Stimulated activated naive B cell treated with anti-CD40 and anti-IgM and Interleukin-4, amounts not matched to agents 10 μg/mL and 1 μg/mL and 100 μg/mL, for 72 hours (primary cell): ENCODE data around the gene TMEM190.
"Not testable (repeated sequence)": the region's sequence is repeated elsewhere in the genome, so short reads cannot be mapped to it uniquely, and the experiment has no call there.

Source experiments
- ATAC-seq, 2 donors: fragments of 150-1000 bp; cut with Tn5 transposase; replicated peaks; 2 replicates each; pipeline ENCODE4 v1.10.0; 2021; ENCODE audit warnings: moderate library complexity in 1 of 2
- DNase-seq: peaks from one replicate; pipeline ENCODE4 v3.0.0; 2021
- H3K27ac Mint-ChIP-seq: one replicate; pipeline ENCODE4 v1.8.0; 2022; ENCODE audit warnings: mild to moderate bottlenecking, mixed read lengths
- H3K27me3 Mint-ChIP-seq, 2 donors: one replicate each; pipeline ENCODE4 v1.8.0; 2022; ENCODE audit warnings: mixed read lengths in 2 of 2
- H3K36me3 Mint-ChIP-seq, 2 donors: one replicate each; pipeline ENCODE4 v1.8.0; 2022; ENCODE audit warnings: mixed read lengths in 2 of 2, mild to moderate bottlenecking in 1 of 2
- H3K4me1 Mint-ChIP-seq, 2 donors: one replicate each; pipeline ENCODE4 v1.8.0; 2022; ENCODE audit warnings: mixed read lengths in 2 of 2, mild to moderate bottlenecking in 1 of 2
- H3K4me3 Mint-ChIP-seq, 2 donors: one replicate each; pipeline ENCODE4 v1.8.0; 2022; ENCODE audit warnings: mild to moderate bottlenecking in 2 of 2, mixed read lengths in 2 of 2, moderate library complexity in 1 of 2
- H3K9me3 Mint-ChIP-seq, 2 donors: one replicate each; pipeline ENCODE4 v1.8.0; 2022; ENCODE audit warnings: mixed read lengths in 2 of 2, mild to moderate bottlenecking in 1 of 2

Gene TMEM190

GRCh38 chr19:55405638-55406037 is 29.0 kb downstream of the TMEM190 start:
- no peaks in the 10 kb centered on the region for H3K27me3 Mint-ChIP-seq
- peaks cover 28 to 45% of the 10 kb centered on the region in 2 donors for H3K36me3 Mint-ChIP-seq
- peak overlapping the region in 1 of 2 donors; percentile 96 for H3K4me3 Mint-ChIP-seq
- peak overlapping the region; percentile 75 for H3K27ac Mint-ChIP-seq
- ATAC-seq (no peak), DNase-seq (no peak)
- H3K9me3 Mint-ChIP-seq: peaks cover 4 to 11% of the 10 kb centered on the region in 2 donors
- H3K4me1 Mint-ChIP-seq: peaks cover 22 to 36% of the 10 kb centered on the region in 2 donors

GRCh38 chr19:55406091-55406825 is 29.6 kb downstream of the TMEM190 start:
- H3K27me3 Mint-ChIP-seq: no peaks in the 10 kb centered on the region
- H3K9me3 Mint-ChIP-seq: peaks cover 4 to 11% of the 10 kb centered on the region in 2 donors
- H3K4me1 Mint-ChIP-seq: peaks cover 22 to 36% of the 10 kb centered on the region in 2 donors
- ATAC-seq: no peak
- peaks cover 25 to 41% of the 10 kb centered on the region in 2 donors for H3K36me3 Mint-ChIP-seq
- DNase-seq: no peak
- peak overlapping the region; percentile 96 for H3K4me3 Mint-ChIP-seq
- H3K27ac Mint-ChIP-seq: peak overlapping the region; percentile 100

GRCh38 chr19:55406826-55407549 is 30.4 kb downstream of the TMEM190 start:
- Mint-ChIP-seq H3K4me1 (peaks cover 22 to 36% of the 10 kb centered on the region in 2 donors), H3K27me3 (no peaks in the 10 kb centered on the region), H3K4me3 (peak overlapping the region; percentile 96), H3K9me3 (peaks cover 4 to 11% of the 10 kb centered on the region in 2 donors), H3K36me3 (peaks cover 22 to 37% of the 10 kb centered on the region in 2 donors), H3K27ac (peak overlapping the region; percentile 100)
- DNase-seq: no peak
- ATAC-seq: peak; percentile 10 to 11

- Mint-ChIP-seq H3K4me1 (peaks cover 22 to 36% of the 10 kb centered on the region in 2 donors), H3K36me3 (peaks cover 22 to 34% of the 10 kb centered on the region in 2 donors), H3K9me3 (peaks cover 4 to 11% of the 10 kb centered on the region in 2 donors), H3K4me3 (peak within 1 kb of the TSS; percentile 96), H3K27ac (peak within 1 kb of the TSS; percentile 100)
- H3K27me3 Mint-ChIP-seq, DNase-seq: not testable (repeated sequence)
- peak; percentile 11 to 74 for ATAC-seq
Measured at GRCh38 chr19:55407550-55407799, 30.8 kb downstream of the TMEM190 start, which contains the start of gene UBE2S. UBE2S (minus strand) TSS chr19:55407788; CDS start chr19:55407589, 199 bp downstream.

- Mint-ChIP-seq H3K4me1 (peaks cover 22 to 33% of the 10 kb centered on the region in 2 donors), H3K27me3 (no peaks in the 10 kb centered on the region), H3K36me3 (peaks cover 19 to 30% of the 10 kb centered on the region in 2 donors), H3K9me3 (peaks cover 4 to 11% of the 10 kb centered on the region in 2 donors), H3K27ac (peak overlapping the region; percentile 100), H3K4me3 (peak overlapping the region; percentile 96)
- DNase-seq (peak; percentile 98), ATAC-seq (peak; percentile 91 to 93)
Measured at GRCh38 chr19:55407800-55408532, 31.3 kb downstream of the TMEM190 start.

GRCh38 chr19:55408533-55408872 is 31.9 kb downstream of the TMEM190 start:
- Mint-ChIP-seq H3K4me3 (peak overlapping the region; percentile 96), H3K9me3 (peaks cover 4 to 11% of the 10 kb centered on the region in 2 donors), H3K27me3 (no peaks in the 10 kb centered on the region), H3K4me1 (peaks cover 21 to 28% of the 10 kb centered on the region in 2 donors), H3K36me3 (peaks cover 16 to 25% of the 10 kb centered on the region in 2 donors), H3K27ac (peak overlapping the region; percentile 100)
- ATAC-seq (no peak), DNase-seq (no peak)

- ATAC-seq, H3K27me3 Mint-ChIP-seq, DNase-seq: not testable (repeated sequence)
- H3K4me3 Mint-ChIP-seq: peak overlapping the region in 1 of 2 donors; percentile 96
- peaks cover 21 to 27% of the 10 kb centered on the region in 2 donors for H3K4me1 Mint-ChIP-seq
- H3K27ac Mint-ChIP-seq: peak overlapping the region; percentile 100
- H3K9me3 Mint-ChIP-seq: peaks cover 4 to 11% of the 10 kb centered on the region in 2 donors
- peaks cover 16 to 25% of the 10 kb centered on the region in 2 donors for H3K36me3 Mint-ChIP-seq
Measured at GRCh38 chr19:55409179-55409578, 32.6 kb downstream of the TMEM190 start.

- H3K36me3 Mint-ChIP-seq: peaks cover 16 to 25% of the 10 kb centered on the region in 2 donors
- no peak for ATAC-seq
- H3K27ac Mint-ChIP-seq: no peak overlapping the region
- peaks cover 0 to 7% of the 10 kb centered on the region in 2 donors for H3K27me3 Mint-ChIP-seq
- H3K4me3 Mint-ChIP-seq: no peak overlapping the region
- peaks cover 4 to 11% of the 10 kb centered on the region in 2 donors for H3K9me3 Mint-ChIP-seq
- DNase-seq: no peak
- H3K4me1 Mint-ChIP-seq: peaks cover 21 to 27% of the 10 kb centered on the region in 2 donors
Measured at GRCh38 chr19:55410168-55410567, 33.5 kb downstream of the TMEM190 start.

GRCh38 chr19:55418185-55418584 is 41.6 kb downstream of the TMEM190 start:
- H3K4me1 Mint-ChIP-seq: no peaks in the 10 kb centered on the region
- DNase-seq: no peak
- H3K9me3 Mint-ChIP-seq: no peaks in the 10 kb centered on the region
- ATAC-seq: peak; percentile 64 to 86
- H3K4me3 Mint-ChIP-seq: no peak overlapping the region
- H3K27ac Mint-ChIP-seq: no peak overlapping the region
- H3K27me3 Mint-ChIP-seq: peaks cover 13 to 15% of the 10 kb centered on the region in 2 donors
- no peaks in the 10 kb centered on the region for H3K36me3 Mint-ChIP-seq

GRCh38 chr19:55419103-55419502 is 42.5 kb downstream of the TMEM190 start:
- DNase-seq (no peak), ATAC-seq (no peak)
- Mint-ChIP-seq H3K27me3 (peaks cover 11 to 13% of the 10 kb centered on the region in 2 donors), H3K9me3 (no peaks in the 10 kb centered on the region), H3K36me3 (no peaks in the 10 kb centered on the region), H3K27ac (no peak overlapping the region), H3K4me3 (no peak overlapping the region), H3K4me1 (no peaks in the 10 kb centered on the region)

- Mint-ChIP-seq H3K36me3 (no peaks in the 10 kb centered on the region), H3K27me3 (peaks cover 10 to 17% of the 10 kb centered on the region in 2 donors), H3K9me3 (no peaks in the 10 kb centered on the region), H3K27ac (no peak overlapping the region), H3K4me3 (no peak overlapping the region), H3K4me1 (no peaks in the 10 kb centered on the region)
- DNase-seq (no peak), ATAC-seq (no peak)
Measured at GRCh38 chr19:55419624-55420236, 43.1 kb downstream of the TMEM190 start.

- not testable (repeated sequence) for H3K4me3 Mint-ChIP-seq, H3K9me3 Mint-ChIP-seq, H3K36me3 Mint-ChIP-seq, H3K27ac Mint-ChIP-seq, DNase-seq, H3K4me1 Mint-ChIP-seq, ATAC-seq
- peaks cover 16 to 23% of the 10 kb centered on the region in 2 donors for H3K27me3 Mint-ChIP-seq
Measured at GRCh38 chr19:55421281-55421680, 44.7 kb downstream of the TMEM190 start.

- ATAC-seq: no peak
- Mint-ChIP-seq H3K4me3 (no peak overlapping the region), H3K9me3 (no peaks in the 10 kb centered on the region), H3K36me3 (no peaks in the 10 kb centered on the region), H3K27me3 (peaks cover 19 to 28% of the 10 kb centered on the region in 2 donors), H3K4me1 (no peaks in the 10 kb centered on the region), H3K27ac (no peak overlapping the region)
- DNase-seq: no peak
Measured at GRCh38 chr19:55423225-55424005, 46.8 kb downstream of the TMEM190 start.
